Liver (tissue), 9 donors: Measurements from ENCODE around the gene PELI1. TPM values are rescaled to one million over a fixed set of nuclear protein-coding genes. Genes with fewer than 3 reads are reported as not detected.

Experiments
- DNase-seq: peaks from one replicate; pipeline ENCODE4 v3.0.0-alpha.2; 2017; ENCODE audit warnings: low spot score
- H3K27ac ChIP-seq, 2 donors: one replicate each; pipeline ENCODE4 v1.7.0; 2013; ENCODE audit warnings: inconsistent platforms in 2 of 2, low read length in 2 of 2, control low read depth in 1 of 2, low read depth in 1 of 2, mild to moderate bottlenecking in 1 of 2
- H3K27me3 ChIP-seq, 4 donors: one replicate each; pipeline versions ENCODE4 v1.6.1 to v1.7.0; 2013; ENCODE audit warnings: low read length in 3 of 4, inconsistent platforms in 1 of 4, mild to moderate bottlenecking in 1 of 4, moderate library complexity in 1 of 4; ENCODE audit not compliant: control insufficient read depth in 4 of 4, insufficient read depth in 4 of 4
- H3K36me3 ChIP-seq, 4 donors: one replicate each; pipeline versions ENCODE4 v1.6.1 to v1.7.0; 2013; ENCODE audit warnings: low read length in 3 of 4, mild to moderate bottlenecking in 3 of 4, low read depth in 1 of 4, moderate library complexity in 1 of 4; ENCODE audit not compliant: control insufficient read depth in 4 of 4, insufficient read depth in 3 of 4
- H3K4me1 ChIP-seq, 4 donors: one replicate each; pipeline versions ENCODE4 v1.6.1 to v1.7.0; 2013; ENCODE audit warnings: low read length in 3 of 4, mild to moderate bottlenecking in 3 of 4, moderate library complexity in 1 of 4; ENCODE audit not compliant: control insufficient read depth in 4 of 4, insufficient read depth in 4 of 4
- H3K4me3 ChIP-seq, 3 donors: one replicate each; pipeline versions ENCODE4 v1.6.1 to v1.7.0; 2013; ENCODE audit warnings: low read length in 3 of 3, control low read depth in 1 of 3, low read depth in 1 of 3, mild to moderate bottlenecking in 1 of 3
- H3K9ac ChIP-seq, 2 donors: one replicate each; pipeline ENCODE4 v1.7.0; 2013; ENCODE audit warnings: low read length in 2 of 2, mild to moderate bottlenecking in 2 of 2, moderate library complexity in 2 of 2, control low read depth in 1 of 2, low read depth in 1 of 2
- H3K9me3 ChIP-seq, 4 donors: one replicate each; pipeline versions ENCODE4 v1.6.1 to v1.7.0; 2013; ENCODE audit warnings: low read length in 3 of 4; ENCODE audit not compliant: control insufficient read depth in 4 of 4
- EGR1 ChIP-seq, 2 donors: IDR thresholded peaks; 2 replicates each; pipeline ENCODE4 v1.6.1; 2016 to 2018; ENCODE audit warnings: antibody characterized with exemption in 2 of 2, low read depth in 2 of 2
- FOXA1 ChIP-seq: IDR thresholded peaks from 2 replicates; pipeline ENCODE4 v1.6.1; 2016; ENCODE audit warnings: antibody characterized with exemption
- FOXA2 ChIP-seq: IDR thresholded peaks from 2 replicates; pipeline ENCODE4 v1.6.1; 2016; ENCODE audit warnings: antibody characterized with exemption
- GABPA ChIP-seq, 2 donors: IDR thresholded peaks in 1 of 2; conservative IDR thresholded peaks in 1 of 2; 2 replicates each; pipeline ENCODE4 v1.6.1; 2016; ENCODE audit warnings: antibody characterized with exemption in 2 of 2, mild to moderate bottlenecking in 1 of 2, moderate library complexity in 1 of 2
- HNF4A ChIP-seq, 2 donors: conservative IDR thresholded peaks; 2 replicates each; pipeline ENCODE4 v1.6.1; 2016; ENCODE audit warnings: antibody characterized with exemption in 2 of 2, mild to moderate bottlenecking in 2 of 2
- HNF4G ChIP-seq: IDR thresholded peaks from 2 replicates; pipeline ENCODE4 v1.6.1; 2016; ENCODE audit warnings: antibody characterized with exemption
- JUND ChIP-seq, 2 donors: IDR thresholded peaks; 2 replicates each; pipeline ENCODE4 v1.6.1; 2016; ENCODE audit warnings: antibody characterized with exemption in 2 of 2
- NR2F2 ChIP-seq: IDR thresholded peaks from 2 replicates; pipeline ENCODE4 v1.6.1; 2016; ENCODE audit warnings: antibody characterized with exemption
- RAD21 ChIP-seq, 2 donors: IDR thresholded peaks; 2 replicates each; pipeline ENCODE4 v1.6.1; 2016; ENCODE audit warnings: antibody characterized with exemption in 2 of 2, mild to moderate bottlenecking in 2 of 2
- RXRA ChIP-seq, 2 donors: IDR thresholded peaks; 2 replicates each; pipeline ENCODE4 v1.6.1; 2017 to 2018; ENCODE audit warnings: antibody characterized with exemption in 2 of 2, mild to moderate bottlenecking in 1 of 2
- SP1 ChIP-seq: IDR thresholded peaks from 2 replicates; pipeline ENCODE4 v1.6.1; 2018; ENCODE audit warnings: antibody characterized with exemption, mild to moderate bottlenecking
- TAF1 ChIP-seq: conservative IDR thresholded peaks from 2 replicates; pipeline ENCODE4 v1.6.1; 2016; ENCODE audit warnings: antibody characterized with exemption, mild to moderate bottlenecking
- YY1 ChIP-seq: IDR thresholded peaks from 2 replicates; pipeline ENCODE4 v1.6.1; 2016; ENCODE audit warnings: antibody characterized with exemption, mild to moderate bottlenecking
- WGBS: extraction: QIAGEN DNeasy Blood & Tissue Kit; methylation state at CpG from one replicate; pipeline ENCODE4 v1.1.7; 2013; 5-methylcytosine and 5-hydroxymethylcytosine counted together
- polyA plus RNA-seq, 2 donors: library from polyadenylated mRNA; stranded (reverse) in 1 of 2; unstranded in 1 of 2; fragments of 200-250 nt in 1 of 2; fragments of >200 nt in 1 of 2; fragmentation: Nextera tagmentation in 1 of 2; extraction: Ambion mirVana in 1 of 2; gene quantifications; one replicate each; pipeline versions ENCODE4 v1.2.1 to v1.2.3, GENCODE V29; 2013 to 2015
- total RNA-seq, 2 donors: library from RNA; depleted of rRNA; stranded (reverse); fragments of >200 nt; gene quantifications; one replicate each; pipeline ENCODE4 v1.2.3, GENCODE V29; 2014
- TF ChIP-seq, protein P1 (sequence below): IDR thresholded peaks from 2 replicates; pipeline ENCODE4 v1.6.1; 2016; ENCODE audit warnings: antibody characterized with exemption
- TF ChIP-seq, protein P2 (sequence below): IDR thresholded peaks from 2 replicates; pipeline ENCODE4 v1.6.1; 2016; ENCODE audit warnings: antibody characterized with exemption
- TF ChIP-seq, protein P3 (sequence below): IDR thresholded peaks from 2 replicates; pipeline ENCODE4 v1.6.1; 2016; ENCODE audit warnings: antibody characterized with exemption, mild to moderate bottlenecking
- TF ChIP-seq, protein P4 (sequence below): fragments of 150-350 bp; IDR thresholded peaks from 2 replicates; pipeline ENCODE4 v1.5.1; 2017; ENCODE audit warnings: improper control_type of control experiment, low read depth, low read length; ENCODE audit not compliant: missing input control
- TF ChIP-seq, protein P5 (sequence below): IDR thresholded peaks from 2 replicates; pipeline ENCODE4 v1.6.1; 2016; ENCODE audit warnings: antibody characterized with exemption
- donor health status: healthy.
- donor health status: healthy.
- donor health status: healthy.
- donor health status: healthy.
- donor health status: healthy.

Gene PELI1
- total and polyA plus RNA-seq, 4 donors: 4.5 to 21.3 (median 7.4) TPM

GRCh38 chr2:64139956-64140355 is 4.3 kb downstream of the PELI1 start:
- Histone ChIP-seq H3K4me1 (peaks cover 0 to 17% (median 2%) of the 10 kb centered on the region in 4 donors), H3K27ac (no peak overlapping the region)
- TF ChIP-seq EGR1 (IDR thresholded peaks at IDR 0.05; ENCODE audit: low read depth in 2 of 2) (no peak), RAD21 (IDR thresholded peaks at IDR 0.05) (no peak), YY1 (no peak), HNF4A (conservative IDR thresholded peaks at IDR 0.05) (no peak), RXRA (IDR thresholded peaks at IDR 0.05) (no peak), TAF1 (no peak), GABPA (IDR thresholded peaks at IDR 0.05 in 1 of 2, conservative IDR thresholded peaks at IDR 0.05 in 1 of 2) (no peak), FOXA1 (no peak), NR2F2 (no peak), HNF4G (no peak), SP1 (no peak), FOXA2 (no peak), JUND (IDR thresholded peaks at IDR 0.05) (no peak)
- TF ChIP-seq, protein P1, sequence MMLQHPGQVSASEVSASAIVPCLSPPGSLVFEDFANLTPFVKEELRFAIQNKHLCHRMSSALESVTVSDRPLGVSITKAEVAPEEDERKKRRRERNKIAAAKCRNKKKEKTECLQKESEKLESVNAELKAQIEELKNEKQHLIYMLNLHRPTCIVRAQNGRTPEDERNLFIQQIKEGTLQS: no peak
- TF ChIP-seq, protein P2, sequence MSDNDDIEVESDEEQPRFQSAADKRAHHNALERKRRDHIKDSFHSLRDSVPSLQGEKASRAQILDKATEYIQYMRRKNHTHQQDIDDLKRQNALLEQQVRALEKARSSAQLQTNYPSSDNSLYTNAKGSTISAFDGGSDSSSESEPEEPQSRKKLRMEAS: no peak
- TF ChIP-seq, protein P3, sequence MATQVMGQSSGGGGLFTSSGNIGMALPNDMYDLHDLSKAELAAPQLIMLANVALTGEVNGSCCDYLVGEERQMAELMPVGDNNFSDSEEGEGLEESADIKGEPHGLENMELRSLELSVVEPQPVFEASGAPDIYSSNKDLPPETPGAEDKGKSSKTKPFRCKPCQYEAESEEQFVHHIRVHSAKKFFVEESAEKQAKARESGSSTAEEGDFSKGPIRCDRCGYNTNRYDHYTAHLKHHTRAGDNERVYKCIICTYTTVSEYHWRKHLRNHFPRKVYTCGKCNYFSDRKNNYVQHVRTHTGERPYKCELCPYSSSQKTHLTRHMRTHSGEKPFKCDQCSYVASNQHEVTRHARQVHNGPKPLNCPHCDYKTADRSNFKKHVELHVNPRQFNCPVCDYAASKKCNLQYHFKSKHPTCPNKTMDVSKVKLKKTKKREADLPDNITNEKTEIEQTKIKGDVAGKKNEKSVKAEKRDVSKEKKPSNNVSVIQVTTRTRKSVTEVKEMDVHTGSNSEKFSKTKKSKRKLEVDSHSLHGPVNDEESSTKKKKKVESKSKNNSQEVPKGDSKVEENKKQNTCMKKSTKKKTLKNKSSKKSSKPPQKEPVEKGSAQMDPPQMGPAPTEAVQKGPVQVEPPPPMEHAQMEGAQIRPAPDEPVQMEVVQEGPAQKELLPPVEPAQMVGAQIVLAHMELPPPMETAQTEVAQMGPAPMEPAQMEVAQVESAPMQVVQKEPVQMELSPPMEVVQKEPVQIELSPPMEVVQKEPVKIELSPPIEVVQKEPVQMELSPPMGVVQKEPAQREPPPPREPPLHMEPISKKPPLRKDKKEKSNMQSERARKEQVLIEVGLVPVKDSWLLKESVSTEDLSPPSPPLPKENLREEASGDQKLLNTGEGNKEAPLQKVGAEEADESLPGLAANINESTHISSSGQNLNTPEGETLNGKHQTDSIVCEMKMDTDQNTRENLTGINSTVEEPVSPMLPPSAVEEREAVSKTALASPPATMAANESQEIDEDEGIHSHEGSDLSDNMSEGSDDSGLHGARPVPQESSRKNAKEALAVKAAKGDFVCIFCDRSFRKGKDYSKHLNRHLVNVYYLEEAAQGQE: no peak
- TF ChIP-seq, protein P4, sequence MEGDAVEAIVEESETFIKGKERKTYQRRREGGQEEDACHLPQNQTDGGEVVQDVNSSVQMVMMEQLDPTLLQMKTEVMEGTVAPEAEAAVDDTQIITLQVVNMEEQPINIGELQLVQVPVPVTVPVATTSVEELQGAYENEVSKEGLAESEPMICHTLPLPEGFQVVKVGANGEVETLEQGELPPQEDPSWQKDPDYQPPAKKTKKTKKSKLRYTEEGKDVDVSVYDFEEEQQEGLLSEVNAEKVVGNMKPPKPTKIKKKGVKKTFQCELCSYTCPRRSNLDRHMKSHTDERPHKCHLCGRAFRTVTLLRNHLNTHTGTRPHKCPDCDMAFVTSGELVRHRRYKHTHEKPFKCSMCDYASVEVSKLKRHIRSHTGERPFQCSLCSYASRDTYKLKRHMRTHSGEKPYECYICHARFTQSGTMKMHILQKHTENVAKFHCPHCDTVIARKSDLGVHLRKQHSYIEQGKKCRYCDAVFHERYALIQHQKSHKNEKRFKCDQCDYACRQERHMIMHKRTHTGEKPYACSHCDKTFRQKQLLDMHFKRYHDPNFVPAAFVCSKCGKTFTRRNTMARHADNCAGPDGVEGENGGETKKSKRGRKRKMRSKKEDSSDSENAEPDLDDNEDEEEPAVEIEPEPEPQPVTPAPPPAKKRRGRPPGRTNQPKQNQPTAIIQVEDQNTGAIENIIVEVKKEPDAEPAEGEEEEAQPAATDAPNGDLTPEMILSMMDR: no peak
- TF ChIP-seq, protein P5, sequence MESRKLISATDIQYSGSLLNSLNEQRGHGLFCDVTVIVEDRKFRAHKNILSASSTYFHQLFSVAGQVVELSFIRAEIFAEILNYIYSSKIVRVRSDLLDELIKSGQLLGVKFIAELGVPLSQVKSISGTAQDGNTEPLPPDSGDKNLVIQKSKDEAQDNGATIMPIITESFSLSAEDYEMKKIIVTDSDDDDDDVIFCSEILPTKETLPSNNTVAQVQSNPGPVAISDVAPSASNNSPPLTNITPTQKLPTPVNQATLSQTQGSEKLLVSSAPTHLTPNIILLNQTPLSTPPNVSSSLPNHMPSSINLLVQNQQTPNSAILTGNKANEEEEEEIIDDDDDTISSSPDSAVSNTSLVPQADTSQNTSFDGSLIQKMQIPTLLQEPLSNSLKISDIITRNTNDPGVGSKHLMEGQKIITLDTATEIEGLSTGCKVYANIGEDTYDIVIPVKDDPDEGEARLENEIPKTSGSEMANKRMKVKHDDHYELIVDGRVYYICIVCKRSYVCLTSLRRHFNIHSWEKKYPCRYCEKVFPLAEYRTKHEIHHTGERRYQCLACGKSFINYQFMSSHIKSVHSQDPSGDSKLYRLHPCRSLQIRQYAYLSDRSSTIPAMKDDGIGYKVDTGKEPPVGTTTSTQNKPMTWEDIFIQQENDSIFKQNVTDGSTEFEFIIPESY: no peak

More at GRCh38 chr2:64139956-64140355, 4.3 kb downstream of the PELI1 start:
- no peaks in the 10 kb centered on the region for H3K36me3 ChIP-seq
- no peaks in the 10 kb centered on the region for H3K27me3 ChIP-seq
- no peak overlapping the region for H3K9ac ChIP-seq
- H3K4me3 ChIP-seq: no peak overlapping the region
- no peaks in the 10 kb centered on the region for H3K9me3 ChIP-seq
- DNase-seq: no peak
- 83% methylated on average over 2 of the region's 2 CpGs for WGBS
